Breast epithelium (tissue), 4 donors: ENCODE measurements around the gene TBC1D22B. TPM values are rescaled to one million over a fixed set of nuclear protein-coding genes. Genes with fewer than 3 reads are reported as not detected.
"Not testable (repeated sequence)": the region's sequence is repeated elsewhere in the genome, so short reads cannot be mapped to it uniquely, and the experiment has no call there.

Experiments
- DNase-seq, 2 donors: peaks; one replicate each; pipeline ENCODE4 v3.0.0-alpha.2; 2019; ENCODE audit warnings: low spot score in 2 of 2
- H3K27ac ChIP-seq, 2 donors: fragments of 200-600 bp; sonication (generic) in 1 of 2; one replicate each; pipeline ENCODE4 v1.5.1; 2016 to 2019; ENCODE audit warnings: mild to moderate bottlenecking in 1 of 2
- H3K27me3 ChIP-seq, 2 donors: fragments of 200-600 bp; sonication (generic) in 1 of 2; one replicate each; pipeline versions ENCODE4 v1.5.1 to v1.6.0; 2017 to 2019; ENCODE audit warnings: control low read depth in 1 of 2, mild to moderate bottlenecking in 1 of 2
- H3K36me3 ChIP-seq: fragments of 200-600 bp; one replicate; pipeline ENCODE4 v1.5.1; 2019
- H3K4me1 ChIP-seq, 2 donors: fragments of 200-600 bp; sonication (generic); one replicate each; pipeline ENCODE4 v1.5.1; 2016 to 2019; ENCODE audit warnings: control low read depth in 1 of 2
- H3K4me3 ChIP-seq, 3 donors: fragments of 200-600 bp; sonication (generic); 1 replicate in 2 of 3; 2 replicates in 1 of 3; pipeline ENCODE4 v1.5.1; 2016 to 2019; ENCODE audit warnings: mild to moderate bottlenecking in 3 of 3, moderate library complexity in 2 of 3
- H3K9me3 ChIP-seq, 2 donors: fragments of 200-600 bp; sonication (generic) in 1 of 2; one replicate each; pipeline ENCODE4 v1.5.1; 2016 to 2019; ENCODE audit warnings: control low read depth in 1 of 2
- CTCF ChIP-seq, 3 donors: fragments of 450-650 bp; IDR thresholded peaks; one replicate each; pipeline ENCODE4 v1.5.1; 2016 to 2017; ENCODE audit warnings: antibody characterized with exemption in 3 of 3, mild to moderate bottlenecking in 3 of 3, moderate library complexity in 3 of 3
- POLR2A ChIP-seq: fragments of 450-650 bp; IDR thresholded peaks from one replicate; pipeline ENCODE4 v1.6.1; 2016; ENCODE audit warnings: antibody characterized with exemption, mild to moderate bottlenecking, moderate library complexity
- POLR2AphosphoS5 ChIP-seq, 3 donors: sonication (generic); formaldehyde crosslinking; IDR thresholded peaks; one replicate each; pipeline ENCODE4 v1.6.1; 2017; ENCODE audit warnings: antibody characterized with exemption in 3 of 3
- intact Hi-C: fragments of 100-400 bp; cut with DNase I; formaldehyde crosslinking; loops from one replicate; pipeline ENCODE4 v1.15.1; 2023; ENCODE audit warnings: low total_unique reads
- total RNA-seq, 3 donors: library from RNA; depleted of rRNA; stranded (reverse); fragments of >200 nt; gene quantifications; one replicate each; pipeline ENCODE4 v1.1.0, GENCODE V29; 2016

Gene TBC1D22B
- total RNA-seq, 3 donors from 2014 or later, result 5.8 to 12.4 (median 8.8) TPM

- TF ChIP-seq POLR2AphosphoS5 (IDR thresholded peaks at IDR 0.05), result no peak
- TF ChIP-seq POLR2A, result no peak
- no peak for TF ChIP-seq CTCF (IDR thresholded peaks at IDR 0.05)
- no peaks in the 10 kb centered on the region for H3K27me3 ChIP-seq
- no peak overlapping the region for H3K4me3 ChIP-seq
- intact Hi-C loops, result no loop called here
- no peak for DNase-seq
- no peaks in the 10 kb centered on the region for H3K36me3 ChIP-seq
- H3K4me1 ChIP-seq, result no peaks in the 10 kb centered on the region
- H3K27ac ChIP-seq, result no peak overlapping the region
- no peaks in the 10 kb centered on the region for H3K9me3 ChIP-seq
These were observed 75.3 kb downstream of the TBC1D22B start for GRCh38 chr6:37332894-37333293.

- Histone ChIP-seq H3K4me1 (no peaks in the 10 kb centered on the region), H3K27ac (no peak overlapping the region), H3K36me3 (no peaks in the 10 kb centered on the region), H3K4me3 (no peak overlapping the region), H3K9me3 (no peaks in the 10 kb centered on the region), H3K27me3 (no peaks in the 10 kb centered on the region)
- DNase-seq, result no peak
- no peak for TF ChIP-seq POLR2A
- no peak for TF ChIP-seq POLR2AphosphoS5 (IDR thresholded peaks at IDR 0.05)
- no peak for TF ChIP-seq CTCF (IDR thresholded peaks at IDR 0.05)
- intact Hi-C loops, result no loop called here
These were observed 76.5 kb downstream of the TBC1D22B start for GRCh38 chr6:37334047-37334446.

- H3K27me3 ChIP-seq, H3K4me3 ChIP-seq, H3K27ac ChIP-seq, intact Hi-C loops, H3K9me3 ChIP-seq, H3K36me3 ChIP-seq, DNase-seq, H3K4me1 ChIP-seq: not testable (repeated sequence)
These were observed 80.7 kb downstream of the TBC1D22B start for GRCh38 chr6:37338317-37338716.

GRCh38 chr6:37338745-37339255, 81.2 kb downstream of the TBC1D22B start:
- no peak for TF ChIP-seq POLR2AphosphoS5 (IDR thresholded peaks at IDR 0.05)
- no peak for TF ChIP-seq POLR2A
- no peak for TF ChIP-seq CTCF (IDR thresholded peaks at IDR 0.05)
- Histone ChIP-seq H3K27me3 (no peaks in the 10 kb centered on the region), H3K27ac (no peak overlapping the region), H3K36me3 (no peaks in the 10 kb centered on the region), H3K9me3 (no peaks in the 10 kb centered on the region), H3K4me3 (no peak overlapping the region), H3K4me1 (no peaks in the 10 kb centered on the region)
- no peak for DNase-seq
- intact Hi-C loops, result no loop called here

GRCh38 chr6:37339741-37340638, 82.4 kb downstream of the TBC1D22B start:
- H3K27me3 ChIP-seq, result no peaks in the 10 kb centered on the region
- intact Hi-C loops, result no loop called here

More at GRCh38 chr6:37339741-37340638, 82.4 kb downstream of the TBC1D22B start:
- no peak for DNase-seq
- Histone ChIP-seq H3K4me3 (no peak overlapping the region), H3K27ac (no peak overlapping the region), H3K36me3 (no peaks in the 10 kb centered on the region), H3K4me1 (no peaks in the 10 kb centered on the region), H3K9me3 (no peaks in the 10 kb centered on the region)
- TF ChIP-seq POLR2A (no peak), CTCF (IDR thresholded peaks at IDR 0.05) (no peak), POLR2AphosphoS5 (IDR thresholded peaks at IDR 0.05) (no peak)
